WERI-Rb-1 (cell line): ENCODE data around the gene ARHGAP27.
"Not testable (repeated sequence)": the region's sequence is repeated elsewhere in the genome, so short reads cannot be mapped to it uniquely, and the experiment has no call there.

ENCODE experiments used
- DNase-seq: peaks from one replicate; pipeline ENCODE4 v3.0.0-alpha.2; 2020
- H3K27ac ChIP-seq: fragments of 250-450 bp; sonication (Bioruptor Pico); 2 replicates; pipeline ENCODE4 v1.5.1; 2020; ENCODE audit warnings: mild to moderate bottlenecking, moderate library complexity
- H3K27me3 ChIP-seq: fragments of 250-450 bp; sonication (Bioruptor Pico); 2 replicates; pipeline ENCODE4 v1.5.1; 2021; ENCODE audit warnings: mild to moderate bottlenecking, low read depth, moderate library complexity; ENCODE audit not compliant: insufficient read depth, severe bottlenecking
- H3K36me3 ChIP-seq: fragments of 250-450 bp; sonication (Bioruptor Pico); 2 replicates; pipeline ENCODE4 v1.5.1; 2020; ENCODE audit warnings: mild to moderate bottlenecking, moderate library complexity
- H3K4me3 ChIP-seq: 2 replicates; pipeline ENCODE4 v1.5.1; 2011; ENCODE audit warnings: low read depth, mild to moderate bottlenecking, control low read depth, low read length
- H3K9me3 ChIP-seq: fragments of 250-450 bp; sonication (Bioruptor Pico); 2 replicates; pipeline ENCODE4 v1.5.1; 2021; ENCODE audit warnings: mild to moderate bottlenecking, moderate library complexity; ENCODE audit not compliant: severe bottlenecking
- TF ChIP-seq, protein P1 (sequence below): IDR thresholded peaks from 2 replicates; pipeline ENCODE4 v1.5.1; 2011; ENCODE audit warnings: low read depth, mild to moderate bottlenecking, control low read depth, inconsistent platforms, low read length

The ARHGAP27 gene

DNA sequence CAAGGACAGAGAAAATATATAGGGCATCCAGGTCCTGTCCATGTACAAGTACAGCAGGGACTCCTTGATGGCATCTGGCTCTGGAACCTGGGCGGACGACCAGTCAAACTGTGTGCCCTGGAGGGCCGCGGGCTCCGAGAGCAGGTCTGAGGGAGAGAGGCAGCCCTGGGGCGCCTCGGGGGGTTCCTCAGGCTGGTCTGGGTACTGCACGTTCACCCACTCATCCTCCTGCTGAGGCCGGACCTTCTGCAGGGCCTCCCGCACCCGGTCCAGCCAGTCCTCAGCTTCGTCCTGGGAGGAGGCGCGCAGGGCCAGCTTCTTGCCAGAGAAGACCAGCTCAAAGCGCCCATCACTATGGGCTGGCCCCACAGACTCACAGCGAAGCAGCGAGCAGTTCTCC is 21.1 kb upstream of the ARHGAP27 start:
- not testable (repeated sequence) for H3K36me3 ChIP-seq, H3K9me3 ChIP-seq, H3K27ac ChIP-seq, H3K27me3 ChIP-seq, H3K4me3 ChIP-seq, DNase-seq
- TF ChIP-seq, protein P1, sequence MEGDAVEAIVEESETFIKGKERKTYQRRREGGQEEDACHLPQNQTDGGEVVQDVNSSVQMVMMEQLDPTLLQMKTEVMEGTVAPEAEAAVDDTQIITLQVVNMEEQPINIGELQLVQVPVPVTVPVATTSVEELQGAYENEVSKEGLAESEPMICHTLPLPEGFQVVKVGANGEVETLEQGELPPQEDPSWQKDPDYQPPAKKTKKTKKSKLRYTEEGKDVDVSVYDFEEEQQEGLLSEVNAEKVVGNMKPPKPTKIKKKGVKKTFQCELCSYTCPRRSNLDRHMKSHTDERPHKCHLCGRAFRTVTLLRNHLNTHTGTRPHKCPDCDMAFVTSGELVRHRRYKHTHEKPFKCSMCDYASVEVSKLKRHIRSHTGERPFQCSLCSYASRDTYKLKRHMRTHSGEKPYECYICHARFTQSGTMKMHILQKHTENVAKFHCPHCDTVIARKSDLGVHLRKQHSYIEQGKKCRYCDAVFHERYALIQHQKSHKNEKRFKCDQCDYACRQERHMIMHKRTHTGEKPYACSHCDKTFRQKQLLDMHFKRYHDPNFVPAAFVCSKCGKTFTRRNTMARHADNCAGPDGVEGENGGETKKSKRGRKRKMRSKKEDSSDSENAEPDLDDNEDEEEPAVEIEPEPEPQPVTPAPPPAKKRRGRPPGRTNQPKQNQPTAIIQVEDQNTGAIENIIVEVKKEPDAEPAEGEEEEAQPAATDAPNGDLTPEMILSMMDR, result 0 out of 2 replicates have a peak, but pooled peaks have one; percentile 16

DNA sequence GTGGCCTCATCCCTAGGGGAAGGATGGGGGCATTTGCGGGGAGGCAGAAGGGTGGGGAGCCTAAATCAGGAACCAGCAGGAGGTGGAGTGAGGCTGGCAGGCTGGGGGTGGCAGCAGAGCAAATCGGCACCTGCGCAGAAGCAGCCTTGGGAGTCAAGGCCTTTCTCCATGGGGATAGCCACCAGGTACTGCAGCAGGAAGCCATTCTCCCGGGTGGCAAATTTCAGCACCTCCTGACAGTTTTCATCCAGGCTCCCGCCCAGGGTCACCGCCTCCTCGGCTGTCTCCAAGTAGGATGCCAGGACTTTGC is 20.5 kb upstream of the ARHGAP27 start:
- not testable (repeated sequence) for H3K36me3 ChIP-seq, H3K27ac ChIP-seq, H3K9me3 ChIP-seq, DNase-seq, H3K27me3 ChIP-seq, H3K4me3 ChIP-seq

DNA sequence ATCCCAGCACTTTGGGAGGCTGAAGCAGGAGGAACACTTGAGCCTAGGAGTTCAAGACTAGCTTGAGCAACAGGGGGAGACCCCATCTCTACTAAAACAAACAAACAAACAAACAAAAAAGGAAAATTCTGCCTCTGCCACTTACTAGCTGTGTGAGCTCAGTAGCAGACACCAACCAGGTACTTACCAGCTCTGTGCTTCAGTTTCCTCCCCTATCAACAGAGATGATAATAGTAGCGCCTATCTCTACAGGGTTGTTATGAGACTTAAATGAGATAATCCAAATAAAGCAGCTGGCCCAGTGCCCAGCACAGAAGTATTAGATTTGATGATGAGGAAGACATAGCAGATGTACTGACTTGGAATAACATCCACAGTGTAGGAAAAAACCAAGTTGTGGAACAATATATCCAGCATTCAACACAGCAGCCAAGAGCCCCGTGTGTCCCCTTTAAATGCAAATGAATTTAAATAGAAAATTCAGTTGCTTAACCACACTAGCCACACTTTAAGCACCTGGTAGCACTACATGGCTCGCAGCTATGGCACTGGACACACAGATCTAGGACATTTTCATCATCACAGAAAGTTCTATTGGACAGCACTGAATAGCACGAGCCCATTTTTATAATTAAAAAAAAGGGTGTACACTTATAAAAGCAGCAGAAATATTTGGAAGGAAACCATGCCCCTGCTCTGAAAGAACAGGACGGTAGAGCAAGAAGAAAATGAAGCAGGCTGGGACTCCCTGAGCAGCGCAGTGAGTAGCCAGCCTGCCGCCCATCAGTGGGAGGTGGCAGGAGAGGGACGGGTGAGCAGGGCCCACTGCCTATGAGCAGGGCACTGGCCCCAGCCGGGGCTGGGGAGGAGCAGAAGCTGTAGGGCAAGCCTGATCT is 19.9 kb upstream of the ARHGAP27 start:
- DNase-seq, H3K4me3 ChIP-seq, H3K27ac ChIP-seq, H3K36me3 ChIP-seq, H3K27me3 ChIP-seq, H3K9me3 ChIP-seq: not testable (repeated sequence)

DNA sequence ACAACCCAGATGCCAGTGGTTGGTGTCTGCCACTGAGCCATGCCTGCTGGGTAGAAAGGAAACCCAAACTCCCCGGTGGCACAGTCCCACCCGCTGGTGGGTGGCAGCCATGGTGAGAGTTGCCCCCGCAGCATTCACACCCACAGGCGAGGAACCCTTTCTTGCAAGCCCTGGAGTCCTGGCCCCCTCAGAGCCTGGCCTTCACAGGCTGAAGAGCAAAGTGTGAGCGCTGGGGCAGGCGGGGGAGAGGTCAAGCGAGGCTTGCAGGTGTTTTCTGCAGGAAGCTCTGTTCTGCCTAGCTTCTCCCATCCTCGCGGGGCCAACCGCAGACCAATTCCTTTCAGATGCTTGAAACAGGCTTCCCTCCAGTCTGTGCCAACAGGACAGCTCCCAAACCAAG is 19.0 kb upstream of the ARHGAP27 start:
- not testable (repeated sequence) for H3K4me3 ChIP-seq, H3K9me3 ChIP-seq, H3K27ac ChIP-seq, H3K27me3 ChIP-seq, H3K36me3 ChIP-seq, DNase-seq

DNA sequence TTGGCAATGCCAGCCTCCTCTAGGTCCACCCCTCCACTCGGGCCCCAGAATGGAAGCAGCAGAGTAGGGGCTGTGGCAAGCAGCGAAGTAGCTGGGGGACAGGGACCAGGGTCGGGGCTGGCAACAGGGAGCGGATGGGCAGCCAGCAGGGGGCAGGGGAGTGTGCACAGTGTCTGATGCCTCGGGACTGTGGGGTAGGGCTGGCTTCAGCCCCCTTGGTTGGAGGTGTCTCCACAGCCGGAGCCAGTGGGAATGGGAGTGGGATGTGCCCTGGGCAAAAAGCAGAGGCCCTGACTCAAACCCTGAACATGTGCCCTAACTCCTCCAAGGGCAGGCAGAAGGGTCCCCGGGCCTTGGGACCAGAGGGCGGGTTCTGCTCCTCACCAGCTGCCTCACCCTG is 18.5 kb upstream of the ARHGAP27 start:
- TF ChIP-seq, protein P1, result peak; percentile 65
- no peak overlapping the region for H3K27ac ChIP-seq

DNA sequence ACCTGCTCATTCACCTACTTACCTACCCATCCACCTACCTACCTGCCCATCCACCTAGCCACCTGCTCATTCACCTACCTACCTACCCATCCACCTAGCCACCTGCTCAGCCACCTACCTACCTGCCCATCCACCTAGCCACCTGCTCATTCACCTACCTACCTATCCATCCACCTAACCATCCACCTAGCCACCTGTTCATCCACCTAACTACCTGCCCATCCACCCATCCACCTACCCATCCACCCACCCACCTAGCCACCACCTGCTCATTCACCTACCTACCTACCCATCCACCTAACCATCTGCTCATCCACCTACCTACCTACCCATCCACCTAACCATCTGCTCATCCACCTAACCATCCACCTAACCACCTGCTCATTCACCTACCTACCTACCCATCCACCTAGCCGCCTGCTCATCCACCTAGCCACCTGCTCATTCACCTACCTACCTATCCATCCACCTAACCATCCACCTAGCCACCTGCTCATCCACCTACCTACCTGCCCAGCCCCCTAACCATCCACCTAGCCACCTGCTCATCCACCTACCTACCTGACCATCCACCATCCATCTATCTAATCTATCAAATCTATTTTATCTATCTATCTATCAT is 17.1 kb upstream of the ARHGAP27 start:
- not testable (repeated sequence) for DNase-seq, H3K36me3 ChIP-seq, H3K27me3 ChIP-seq, H3K9me3 ChIP-seq, H3K27ac ChIP-seq, H3K4me3 ChIP-seq

More for the DNA sequence above, 18.5 kb upstream of the ARHGAP27 start:
- Histone ChIP-seq H3K9me3 (no peaks in the 10 kb centered on the region), H3K4me3 (no peak overlapping the region), H3K36me3 (no peaks in the 10 kb centered on the region), H3K27me3 (no peaks in the 10 kb centered on the region)
- no peak for DNase-seq

DNA sequence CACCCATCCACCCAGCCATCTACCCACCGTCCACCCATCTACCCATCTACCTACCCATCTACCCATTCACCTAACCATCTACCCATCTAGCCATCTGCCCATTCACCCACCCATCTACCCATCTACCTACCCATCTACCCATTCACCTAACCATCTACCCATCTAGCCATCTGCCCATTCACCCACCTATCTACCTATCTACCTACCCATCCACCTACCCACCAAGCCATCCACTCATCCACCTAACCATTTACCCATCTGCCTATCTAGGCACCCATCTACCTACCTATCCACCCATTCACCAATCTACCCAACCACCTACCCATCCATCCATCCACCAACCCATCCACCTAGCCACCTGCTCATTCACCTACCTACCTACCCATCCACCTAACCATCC is 16.6 kb upstream of the ARHGAP27 start:
- H3K36me3 ChIP-seq, H3K9me3 ChIP-seq, H3K27me3 ChIP-seq, H3K4me3 ChIP-seq, DNase-seq, H3K27ac ChIP-seq: not testable (repeated sequence)

DNA sequence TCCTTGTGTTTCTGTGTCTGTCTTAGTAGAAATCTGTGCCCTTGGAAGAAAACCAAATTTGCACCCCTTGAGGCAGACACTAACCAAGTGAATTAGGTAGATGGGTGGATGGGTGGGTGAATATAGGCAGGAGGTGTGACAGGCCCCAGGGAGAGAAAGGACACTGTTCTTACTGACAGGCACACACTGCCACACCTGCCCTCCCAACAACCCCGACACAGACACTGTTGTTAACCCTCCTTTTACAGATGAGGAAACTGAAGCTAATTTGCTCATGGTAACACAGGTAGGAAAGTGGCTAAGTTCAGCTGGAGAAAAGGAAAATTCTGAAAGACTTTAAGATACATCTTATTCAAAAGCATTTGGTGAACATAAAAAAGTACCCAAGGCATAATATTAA is 15.8 kb upstream of the ARHGAP27 start:
- not testable (repeated sequence) for H3K9me3 ChIP-seq, DNase-seq, H3K4me3 ChIP-seq, H3K27me3 ChIP-seq, H3K27ac ChIP-seq, H3K36me3 ChIP-seq

DNA sequence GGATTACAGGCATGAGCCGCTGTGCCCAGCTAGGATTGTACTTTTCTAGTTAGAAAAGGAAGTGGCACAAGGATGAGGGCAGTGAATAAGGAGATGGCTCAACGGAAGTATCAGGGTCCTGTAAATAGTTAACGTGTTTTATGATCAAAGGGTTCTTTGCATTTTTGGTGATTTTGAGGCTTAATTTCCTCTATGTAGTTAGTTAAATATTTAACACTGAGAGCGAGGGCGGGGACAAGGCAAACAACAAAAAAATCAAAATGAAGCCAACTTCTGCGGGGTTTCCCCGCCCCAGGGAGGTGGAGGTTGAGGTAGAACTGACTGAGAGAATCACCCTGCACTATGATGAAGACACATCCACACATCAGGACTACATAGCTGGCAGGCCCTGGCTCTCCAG is 15.4 kb upstream of the ARHGAP27 start:
- not testable (repeated sequence) for DNase-seq, H3K27me3 ChIP-seq, H3K27ac ChIP-seq, H3K36me3 ChIP-seq, H3K4me3 ChIP-seq, H3K9me3 ChIP-seq

DNA sequence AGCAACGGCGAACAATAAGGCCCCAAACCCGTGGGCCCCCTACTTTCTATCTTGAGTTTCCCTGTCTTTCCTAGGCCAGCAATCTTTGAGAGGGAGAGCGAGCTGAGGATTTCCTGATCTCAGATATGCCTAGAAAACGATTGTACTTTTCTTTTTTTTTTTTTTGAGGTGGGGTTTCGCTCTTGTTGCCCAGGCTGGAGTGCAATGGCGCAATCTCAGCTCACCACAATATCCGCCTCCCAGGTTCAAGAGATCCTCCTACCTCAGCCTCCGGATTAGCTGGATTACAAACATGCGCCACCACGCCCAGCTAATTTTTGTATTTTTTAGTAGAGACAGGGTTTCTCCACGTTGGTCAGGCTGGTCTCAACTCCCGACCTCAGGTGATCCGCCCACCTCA is 15.0 kb upstream of the ARHGAP27 start:
- not testable (repeated sequence) for H3K27me3 ChIP-seq

DNA sequence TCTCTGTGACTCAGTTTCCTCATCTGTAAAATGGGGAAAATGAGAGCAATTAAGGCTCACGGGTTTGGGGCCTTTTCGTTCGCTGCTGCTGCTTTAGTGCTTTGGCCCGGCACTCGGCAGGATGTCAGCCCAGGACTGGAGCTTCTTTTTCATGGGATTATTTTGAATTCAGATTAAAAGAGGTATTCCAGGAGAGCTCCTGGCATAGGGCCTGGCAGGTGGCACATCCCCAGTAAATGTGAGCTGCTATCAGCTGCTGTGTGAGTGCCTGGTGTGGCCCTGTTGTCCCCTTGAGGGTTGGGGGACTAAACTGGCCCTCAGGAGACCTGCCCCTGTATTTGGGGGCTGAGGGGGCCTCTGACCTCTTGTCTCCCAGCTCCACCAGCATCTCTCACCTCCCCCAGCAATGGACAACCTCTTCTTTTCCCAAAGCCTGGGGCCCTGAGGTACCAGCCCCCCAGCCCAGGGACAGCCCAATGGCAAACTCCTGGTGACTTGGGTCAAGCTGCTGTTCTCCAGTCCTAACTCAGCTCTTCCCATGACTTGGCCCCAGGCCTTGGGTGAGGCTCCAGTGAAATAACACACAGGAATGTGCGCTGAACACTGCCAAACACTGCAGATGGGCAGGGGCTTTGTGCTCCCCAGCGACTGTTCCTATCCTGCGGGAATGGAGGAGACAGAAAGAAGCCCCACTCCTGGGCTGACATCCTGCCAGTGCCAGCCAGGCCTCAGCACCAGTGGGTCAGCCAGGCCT is 14.4 kb upstream of the ARHGAP27 start:
- not testable (repeated sequence) for DNase-seq, H3K4me3 ChIP-seq, H3K27me3 ChIP-seq, H3K36me3 ChIP-seq, H3K27ac ChIP-seq, H3K9me3 ChIP-seq

More for the DNA sequence above, 15.0 kb upstream of the ARHGAP27 start:
- H3K4me3 ChIP-seq, H3K36me3 ChIP-seq, H3K27ac ChIP-seq, DNase-seq, H3K9me3 ChIP-seq: not testable (repeated sequence)
